ENCODE data around the gene TBC1D16.

TBC1D16 gene

GRCh38 chr17:79930062-79930876, 105.4 kb downstream of the TBC1D16 start:
- no peak for DNase-seq (ENCODE audit: low read depth)
- no peak overlapping the region for H3K4me3 ChIP-seq (ENCODE audit: low read depth, low read length)
- no peak for TF ChIP-seq CTCF (conservative IDR thresholded peaks at IDR 0.05; ENCODE audit: low read depth, low read length)

GRCh38 chr17:79929257-79930061, 106.2 kb downstream of the TBC1D16 start:
- no peak overlapping the region for H3K4me3 ChIP-seq (ENCODE audit: low read depth, low read length)
- no peak for DNase-seq (ENCODE audit: low read depth)
- no peak for TF ChIP-seq CTCF (conservative IDR thresholded peaks at IDR 0.05; ENCODE audit: low read depth, low read length)

- H3K4me3 ChIP-seq (ENCODE audit: low read depth, low read length): no peak overlapping the region
- DNase-seq (ENCODE audit: low read depth): no peak
- no peak for TF ChIP-seq CTCF (conservative IDR thresholded peaks at IDR 0.05; ENCODE audit: low read depth, low read length)
These were observed 107.0 kb downstream of the TBC1D16 start for GRCh38 chr17:79928502-79929256.

GRCh38 chr17:79927688-79928501, 107.8 kb downstream of the TBC1D16 start:
- TF ChIP-seq CTCF (conservative IDR thresholded peaks at IDR 0.05; ENCODE audit: low read depth, low read length): no peak
- H3K4me3 ChIP-seq (ENCODE audit: low read depth, low read length): no peak overlapping the region
- DNase-seq (ENCODE audit: low read depth): no peak

- no peak for DNase-seq (ENCODE audit: low read depth)
- no peak overlapping the region for H3K4me3 ChIP-seq (ENCODE audit: low read depth, low read length)
- no peak for TF ChIP-seq CTCF (conservative IDR thresholded peaks at IDR 0.05; ENCODE audit: low read depth, low read length)
These were observed 108.5 kb downstream of the TBC1D16 start for GRCh38 chr17:79927136-79927661.

- no peak for DNase-seq (ENCODE audit: low read depth)
- TF ChIP-seq CTCF (conservative IDR thresholded peaks at IDR 0.05; ENCODE audit: low read depth, low read length): no peak
- no peak overlapping the region for H3K4me3 ChIP-seq (ENCODE audit: low read depth, low read length)
These were observed 109.0 kb downstream of the TBC1D16 start for GRCh38 chr17:79926605-79927135.
